GM12878 (cell line): ENCODE results near the gene IRF2. TPM values are rescaled to one million over a fixed set of nuclear protein-coding genes. Genes with fewer than 3 reads are reported as not detected.
A peak's percentile ranks its signal among the peaks of the same experiment; 100 is the strongest.

ENCODE experiments used
- ATAC-seq: fragments of 200-7000 bp; cut with Tn5 transposase; 3 replicates; pipeline ENCODE4 v1.9.1; 2020; ENCODE audit warnings: mild to moderate bottlenecking, moderate library complexity
- BruUV-seq: library from RNA; stranded (reverse); fragments of 400-500 nt; replicated peaks from 2 replicates; lab custom pipeline; 2021; lab: Mats Ljungman, UMichigan
- CTCF ChIA-PET: fragments of 300-600 bp; sonication (Branson Sonifier 250); formaldehyde crosslinking; extraction: SDS; loops from one replicate; lab custom pipeline; 2021; ENCODE audit warnings: inconsistent platforms; lab: Yijun Ruan, JAX
- POLR2A ChIA-PET: fragments of 350-600 bp; formaldehyde crosslinking; extraction: SDS; loops from one replicate; lab custom pipeline; 2021; ENCODE audit warnings: inconsistent platforms; lab: Charles Lee
- RAD21 ChIA-PET: fragments of 300-600 bp; sonication (Branson Sonifier 250); formaldehyde crosslinking; loops from one replicate; lab custom pipeline; 2023; ENCODE audit warnings: antibody characterized with exemption; ENCODE audit not compliant: unreplicated experiment; lab: Charles Lee
- SMC1A ChIA-PET: fragments of 300-600 bp; sonication (Branson Sonifier 250); formaldehyde crosslinking; loops from one replicate; lab custom pipeline; 2023; ENCODE audit not compliant: unreplicated experiment, uncharacterized antibody; lab: Charles Lee
- DNase-seq: peaks from one replicate; pipeline ENCODE4 v3.0.0-alpha.2; 2011; ENCODE audit warnings: low read depth, low spot score
- FAIRE-seq: peaks from 3 replicates; lab custom pipeline; 2011; peaks lifted over from hg19 to GRCh38; lab: Jason Lieb, UNC
- H2AFZ ChIP-seq: 2 replicates; pipeline ENCODE4 v1.6.0; 2011; ENCODE audit warnings: low read depth, low read length, control low read depth; ENCODE audit not compliant: control insufficient read depth
- H3K27ac ChIP-seq: 2 replicates; pipeline ENCODE4 v1.5.1; 2011; ENCODE audit warnings: control low read depth; ENCODE audit not compliant: control insufficient read depth, insufficient read depth
- H3K27me3 ChIP-seq, 2 experiments: replicated peaks in 1 of 2; 2 replicates each; pipeline versions ENCODE4 v1.6.0 to v1.6.1; 2011; ENCODE audit warnings: low read length in 1 of 2; ENCODE audit not compliant: control insufficient read depth in 2 of 2, insufficient read depth in 2 of 2
- H3K36me3 ChIP-seq, 2 experiments: 2 replicates each; pipeline ENCODE4 v1.5.1; 2011; ENCODE audit warnings: low read length in 1 of 2; ENCODE audit not compliant: control insufficient read depth in 2 of 2, insufficient read depth in 2 of 2
- H3K4me1 ChIP-seq: 2 replicates; pipeline ENCODE4 v1.6.1; 2011; ENCODE audit warnings: mild to moderate bottlenecking, low read length, moderate library complexity, mixed read lengths; ENCODE audit not compliant: control insufficient read depth, insufficient read depth
- H3K4me2 ChIP-seq: 2 replicates; pipeline ENCODE4 v1.6.0; 2011; ENCODE audit warnings: control low read depth; ENCODE audit not compliant: control insufficient read depth, insufficient read depth
- H3K4me3 ChIP-seq: fragments of 200-600 bp; sonication (generic); 2 replicates; pipeline ENCODE4 v1.5.1; 2016
- H3K79me2 ChIP-seq: 2 replicates; pipeline ENCODE4 v1.6.0; 2011; ENCODE audit warnings: low read length; ENCODE audit not compliant: control insufficient read depth, insufficient read depth
- H3K9ac ChIP-seq: 2 replicates; pipeline ENCODE4 v1.8.0; 2011; ENCODE audit warnings: low read length, control low read depth, mixed read lengths; ENCODE audit not compliant: control insufficient read depth, insufficient read depth
- H3K9me3 ChIP-seq: replicated peaks from 3 replicates; pipeline ENCODE4 v1.5.1; 2011; ENCODE audit warnings: mild to moderate bottlenecking, low read length; ENCODE audit not compliant: control insufficient read depth, insufficient read depth
- H4K20me1 ChIP-seq: 2 replicates; pipeline ENCODE4 v1.6.0; 2011; ENCODE audit not compliant: control insufficient read depth, insufficient read depth
- CEBPZ ChIP-seq: fragments of 150-350 bp; IDR thresholded peaks from 2 replicates; pipeline ENCODE4 v1.6.1; 2016; ENCODE audit warnings: low read depth, low read length
- HDGF ChIP-seq: fragments of 450-650 bp; IDR thresholded peaks from 2 replicates; pipeline ENCODE4 v1.6.1; 2016; ENCODE audit warnings: antibody characterized with exemption
- KDM1A ChIP-seq: fragments of 200-600 bp; sonication (generic); IDR thresholded peaks from 2 replicates; pipeline ENCODE4 v1.6.1; 2016; ENCODE audit warnings: borderline replicate concordance
- NFXL1 ChIP-seq: fragments of 450-650 bp; IDR thresholded peaks from 2 replicates; pipeline ENCODE4 v1.6.1; 2017; ENCODE audit warnings: antibody characterized with exemption, mild to moderate bottlenecking, borderline replicate concordance
- RUNX3 ChIP-seq: IDR thresholded peaks from 2 replicates; pipeline ENCODE4 v1.6.1; 2012; ENCODE audit warnings: low read length, inconsistent platforms
- SMC3 ChIP-seq: IDR thresholded peaks from 2 replicates; pipeline ENCODE4 v1.6.1; 2011; ENCODE audit warnings: low read length, improper control_type of control experiment, borderline replicate concordance
- SREBF1 ChIP-seq: IDR thresholded peaks from 2 replicates; pipeline ENCODE4 v1.6.1; 2012; ENCODE audit warnings: mild to moderate bottlenecking, low read length
- whole genome bisulfite sequencing: methylation state at CpG from one replicate; pipeline ENCODE4 v1.1.6; 2016; ENCODE audit warnings: low lambda C conversion rate; ENCODE audit not compliant: insufficient replicate concordance, insufficient coverage; ENCODE audit errors: missing lambda C conversion rate; 5-methylcytosine and 5-hydroxymethylcytosine counted together
- in situ Hi-C: fragments of 300-500 bp; cut with MboI; formaldehyde crosslinking; loops from 9 replicates; pipeline ENCODE4 v1.14.3; 2018; ENCODE audit warnings: mixed read lengths
- intact Hi-C: fragments of 100-400 bp; cut with micrococcal nuclease; formaldehyde crosslinking; loops from one replicate; pipeline ENCODE4 v1.14.2; 2022; ENCODE audit not compliant: unreplicated experiment
- polyA plus RNA-seq, 11 experiments: library from polyadenylated mRNA; depleted of rRNA in 4 of 11; unstranded in 6 of 11; stranded (reverse) in 5 of 11; fragments of >200 nt; fragmentation: Nextera tagmentation in 4 of 11; fragmentation: Illumina TruSeq in 1 of 11; extraction: Ambion mirVana in 4 of 11; extraction: Trizol in 1 of 11; gene quantifications; 1 replicate in 1 of 11; 2 replicates in 10 of 11; pipeline versions ENCODE4 v1.2.1 to v1.2.3, GENCODE V29; 2011 to 2016; ENCODE audit warnings: inconsistent platforms in 2 of 11, missing spikeins in 2 of 11, low read depth in 1 of 11
- total RNA-seq, 4 experiments: library from RNA; depleted of rRNA in 3 of 4; stranded (reverse); fragments of >200 nt in 3 of 4; fragmentation: Illumina TruSeq in 1 of 4; extraction: Trizol in 1 of 4; gene quantifications; 2 replicates each; pipeline versions ENCODE4 v1.2.1 to v1.2.3, GENCODE V29; 2013 to 2021

The IRF2 gene
- total and polyA plus RNA-seq, 10 of the 15 experiments (the other 5 are each of a cell fraction or from before 2014, with no cell fraction given) = 45.1 to 99.3 (median 58.9) TPM

GRCh38 chr4:184444215-184444952 lies 30.0 kb downstream of the IRF2 start:
- peak overlapping the region; percentile 25 for H3K27ac ChIP-seq
- intact Hi-C loops = no loop called here
- SMC1A ChIA-PET = interaction anchor here (0.9 to 1.7 kb wide), 5 partner anchors 8 to 71 kb away, joined by 3 to 9 read pairs (median 3); no protein-coding TSS in a partner anchor
- POLR2A ChIA-PET = interaction anchor here (1.5 kb wide), 1 partner anchor 23 kb away, joined by 3 read pairs; no protein-coding TSS in a partner anchor
- peaks cover 90% of the 10 kb centered on the region for H3K79me2 ChIP-seq
- no peak overlapping the region; the same call in 1 of the 2 replicates for H3K4me2 ChIP-seq
- no peak for DNase-seq
- no peak for FAIRE-seq
- H3K4me1 ChIP-seq = peaks cover 26% of the 10 kb centered on the region
- peaks cover 2 to 11% of the 10 kb centered on the region in 2 experiments; a peak in 3 of 4 replicates for H3K36me3 ChIP-seq
- H3K9me3 ChIP-seq = no peaks in the 10 kb centered on the region; the same call in 2 of the 3 replicates
- no peak for ATAC-seq
- H3K9ac ChIP-seq = no peak overlapping the region
- CTCF ChIA-PET = interaction anchor here (1.6 kb wide), 1 partner anchor 9 kb away, joined by 5 read pairs; no protein-coding TSS in a partner anchor
- H3K4me3 ChIP-seq = no peak overlapping the region
- no TSS peak for BruUV-seq
- in situ Hi-C loops = no loop called here
- no peak overlapping the region for H2AFZ ChIP-seq
- 90% methylated on average over 5 of the region's 5 CpGs for WGBS
- TF ChIP-seq HDGF = no peak
- no peak for TF ChIP-seq SMC3
- TF ChIP-seq KDM1A = no peak
- peak; percentile 74 for TF ChIP-seq RUNX3
- RAD21 ChIA-PET = interaction anchor here (1.3 kb wide), 1 partner anchor 23 kb away, joined by 4 read pairs; no protein-coding TSS in a partner anchor
- H3K27me3 ChIP-seq = no peaks in the 10 kb centered on the region
- H4K20me1 ChIP-seq = no peaks in the 10 kb centered on the region

- CTCF ChIA-PET = interaction anchor here (1.6 kb wide), 1 partner anchor 10 kb away, joined by 5 read pairs; no protein-coding TSS in a partner anchor
- in situ Hi-C loops = no loop called here
- DNase-seq (no peak), ATAC-seq (no peak), FAIRE-seq (no peak)
- Histone ChIP-seq H3K27ac (no peak overlapping the region), H3K36me3 (peaks cover 2 to 11% of the 10 kb centered on the region in 2 experiments; a peak in 3 of 4 replicates), H3K4me3 (no peak overlapping the region), H3K9ac (no peak overlapping the region), H2AFZ (no peak overlapping the region), H3K4me2 (no peak overlapping the region), H4K20me1 (no peaks in the 10 kb centered on the region), H3K79me2 (peaks cover 88% of the 10 kb centered on the region), H3K9me3 (no peaks in the 10 kb centered on the region; the same call in 2 of the 3 replicates), H3K27me3 (no peaks in the 10 kb centered on the region), H3K4me1 (peaks cover 18% of the 10 kb centered on the region)
- TF ChIP-seq CEBPZ (no peak), NFXL1 (no peak), SREBF1 (no peak)
- no TSS peak for BruUV-seq
- RAD21 ChIA-PET = interaction anchor here (1.3 kb wide), 1 partner anchor 70 kb away, joined by 3 read pairs; no protein-coding TSS in a partner anchor
- POLR2A ChIA-PET = interaction anchor here (1.5 kb wide), 1 partner anchor 22 kb away, joined by 3 read pairs; no protein-coding TSS in a partner anchor
- WGBS = 96% methylated on average over 2 of the region's 2 CpGs
- intact Hi-C loops = no loop called here
- SMC1A ChIA-PET = interaction anchor here (0.6 to 1.7 kb wide), 7 partner anchors 10 to 63 kb away, joined by 3 to 9 read pairs (median 3); no protein-coding TSS in a partner anchor
Observed at GRCh38 chr4:184443318-184443717, 31.0 kb downstream of the IRF2 start.
